Liver (tissue), 9 donors: ENCODE data around the gene TNS1. TPM values are rescaled to one million over a fixed set of nuclear protein-coding genes. Genes with fewer than 3 reads are reported as not detected.
A peak's percentile ranks its signal among the peaks of the same experiment; 100 is the strongest.

Experiments used
- DNase-seq: peaks from one replicate; pipeline ENCODE4 v3.0.0-alpha.2; 2017; ENCODE audit warnings: low spot score
- H3K27ac ChIP-seq, 2 donors: one replicate each; pipeline ENCODE4 v1.7.0; 2013; ENCODE audit warnings: inconsistent platforms in 2 of 2, low read length in 2 of 2, control low read depth in 1 of 2, low read depth in 1 of 2, mild to moderate bottlenecking in 1 of 2
- H3K27me3 ChIP-seq, 4 donors: one replicate each; pipeline versions ENCODE4 v1.6.1 to v1.7.0; 2013; ENCODE audit warnings: low read length in 3 of 4, inconsistent platforms in 1 of 4, mild to moderate bottlenecking in 1 of 4, moderate library complexity in 1 of 4; ENCODE audit not compliant: control insufficient read depth in 4 of 4, insufficient read depth in 4 of 4
- H3K36me3 ChIP-seq, 4 donors: one replicate each; pipeline versions ENCODE4 v1.6.1 to v1.7.0; 2013; ENCODE audit warnings: low read length in 3 of 4, mild to moderate bottlenecking in 3 of 4, low read depth in 1 of 4, moderate library complexity in 1 of 4; ENCODE audit not compliant: control insufficient read depth in 4 of 4, insufficient read depth in 3 of 4
- H3K4me1 ChIP-seq, 4 donors: one replicate each; pipeline versions ENCODE4 v1.6.1 to v1.7.0; 2013; ENCODE audit warnings: low read length in 3 of 4, mild to moderate bottlenecking in 3 of 4, moderate library complexity in 1 of 4; ENCODE audit not compliant: control insufficient read depth in 4 of 4, insufficient read depth in 4 of 4
- H3K4me3 ChIP-seq, 3 donors: one replicate each; pipeline versions ENCODE4 v1.6.1 to v1.7.0; 2013; ENCODE audit warnings: low read length in 3 of 3, control low read depth in 1 of 3, low read depth in 1 of 3, mild to moderate bottlenecking in 1 of 3
- H3K9ac ChIP-seq, 2 donors: one replicate each; pipeline ENCODE4 v1.7.0; 2013; ENCODE audit warnings: low read length in 2 of 2, mild to moderate bottlenecking in 2 of 2, moderate library complexity in 2 of 2, control low read depth in 1 of 2, low read depth in 1 of 2
- H3K9me3 ChIP-seq, 4 donors: one replicate each; pipeline versions ENCODE4 v1.6.1 to v1.7.0; 2013; ENCODE audit warnings: low read length in 3 of 4; ENCODE audit not compliant: control insufficient read depth in 4 of 4
- ATF3 ChIP-seq: IDR thresholded peaks from 2 replicates; pipeline ENCODE4 v1.6.1; 2016; ENCODE audit warnings: antibody characterized with exemption
- EGR1 ChIP-seq, 2 donors: IDR thresholded peaks; 2 replicates each; pipeline ENCODE4 v1.6.1; 2016 to 2018; ENCODE audit warnings: antibody characterized with exemption in 2 of 2, low read depth in 2 of 2
- FOXA1 ChIP-seq: IDR thresholded peaks from 2 replicates; pipeline ENCODE4 v1.6.1; 2016; ENCODE audit warnings: antibody characterized with exemption
- FOXA2 ChIP-seq: IDR thresholded peaks from 2 replicates; pipeline ENCODE4 v1.6.1; 2016; ENCODE audit warnings: antibody characterized with exemption
- GABPA ChIP-seq, 2 donors: IDR thresholded peaks in 1 of 2; conservative IDR thresholded peaks in 1 of 2; 2 replicates each; pipeline ENCODE4 v1.6.1; 2016; ENCODE audit warnings: antibody characterized with exemption in 2 of 2, mild to moderate bottlenecking in 1 of 2, moderate library complexity in 1 of 2
- HNF4A ChIP-seq, 2 donors: conservative IDR thresholded peaks; 2 replicates each; pipeline ENCODE4 v1.6.1; 2016; ENCODE audit warnings: antibody characterized with exemption in 2 of 2, mild to moderate bottlenecking in 2 of 2
- HNF4G ChIP-seq: IDR thresholded peaks from 2 replicates; pipeline ENCODE4 v1.6.1; 2016; ENCODE audit warnings: antibody characterized with exemption
- MAX ChIP-seq: IDR thresholded peaks from 2 replicates; pipeline ENCODE4 v1.6.1; 2016; ENCODE audit warnings: antibody characterized with exemption
- NR2F2 ChIP-seq: IDR thresholded peaks from 2 replicates; pipeline ENCODE4 v1.6.1; 2016; ENCODE audit warnings: antibody characterized with exemption
- RAD21 ChIP-seq, 2 donors: IDR thresholded peaks; 2 replicates each; pipeline ENCODE4 v1.6.1; 2016; ENCODE audit warnings: antibody characterized with exemption in 2 of 2, mild to moderate bottlenecking in 2 of 2
- RXRA ChIP-seq, 2 donors: IDR thresholded peaks; 2 replicates each; pipeline ENCODE4 v1.6.1; 2017 to 2018; ENCODE audit warnings: antibody characterized with exemption in 2 of 2, mild to moderate bottlenecking in 1 of 2
- SP1 ChIP-seq: IDR thresholded peaks from 2 replicates; pipeline ENCODE4 v1.6.1; 2018; ENCODE audit warnings: antibody characterized with exemption, mild to moderate bottlenecking
- TAF1 ChIP-seq: conservative IDR thresholded peaks from 2 replicates; pipeline ENCODE4 v1.6.1; 2016; ENCODE audit warnings: antibody characterized with exemption, mild to moderate bottlenecking
- YY1 ChIP-seq: IDR thresholded peaks from 2 replicates; pipeline ENCODE4 v1.6.1; 2016; ENCODE audit warnings: antibody characterized with exemption, mild to moderate bottlenecking
- whole genome bisulfite sequencing: extraction: QIAGEN DNeasy Blood & Tissue Kit; methylation state at CpG from one replicate; pipeline ENCODE4 v1.1.7; 2013; 5-methylcytosine and 5-hydroxymethylcytosine counted together
- polyA plus RNA-seq, 2 donors: library from polyadenylated mRNA; stranded (reverse) in 1 of 2; unstranded in 1 of 2; fragments of 200-250 nt in 1 of 2; fragments of >200 nt in 1 of 2; fragmentation: Nextera tagmentation in 1 of 2; extraction: Ambion mirVana in 1 of 2; gene quantifications; one replicate each; pipeline versions ENCODE4 v1.2.1 to v1.2.3, GENCODE V29; 2013 to 2015
- total RNA-seq, 2 donors: library from RNA; depleted of rRNA; stranded (reverse); fragments of >200 nt; gene quantifications; one replicate each; pipeline ENCODE4 v1.2.3, GENCODE V29; 2014
- TF ChIP-seq, protein P1 (sequence below): IDR thresholded peaks from 2 replicates; pipeline ENCODE4 v1.6.1; 2016; ENCODE audit warnings: antibody characterized with exemption, mild to moderate bottlenecking
- TF ChIP-seq, protein P2 (sequence below): fragments of 150-350 bp; IDR thresholded peaks from 2 replicates; pipeline ENCODE4 v1.5.1; 2017; ENCODE audit warnings: improper control_type of control experiment, low read depth, low read length; ENCODE audit not compliant: missing input control
- donor health status: healthy.
- donor health status: healthy.
- donor health status: healthy.
- donor health status: healthy.
- donor health status: healthy.

Gene TNS1
- total and polyA plus RNA-seq, 4 donors = 16.3 to 128 (median 57.3) TPM

- Histone ChIP-seq H3K27me3 (no peaks in the 10 kb centered on the region), H3K36me3 (no peaks in the 10 kb centered on the region), H3K4me3 (no peak overlapping the region), H3K9ac (no peak overlapping the region), H3K4me1 (peaks cover 0 to 15% (median 8%) of the 10 kb centered on the region in 4 donors), H3K9me3 (no peaks in the 10 kb centered on the region), H3K27ac (peak overlapping the region; percentile 43 to 45)
- peak; percentile 88 for DNase-seq
- 4% methylated on average over 13 of the region's 13 CpGs for WGBS
- TF ChIP-seq HNF4A (conservative IDR thresholded peaks at IDR 0.05) = peak in 1 of 2 donors; percentile 25
- TF ChIP-seq GABPA (IDR thresholded peaks at IDR 0.05 in 1 of 2, conservative IDR thresholded peaks at IDR 0.05 in 1 of 2) = no peak
- peak; percentile 74 to 78 for TF ChIP-seq RXRA (IDR thresholded peaks at IDR 0.05)
- TF ChIP-seq SP1 = peak; percentile 62
- TF ChIP-seq YY1 = no peak
- no peak for TF ChIP-seq EGR1 (IDR thresholded peaks at IDR 0.05; ENCODE audit: low read depth in 2 of 2)
- TF ChIP-seq MAX = no peak
- TF ChIP-seq FOXA1 = no peak
- no peak for TF ChIP-seq ATF3
- TF ChIP-seq, protein P1, sequence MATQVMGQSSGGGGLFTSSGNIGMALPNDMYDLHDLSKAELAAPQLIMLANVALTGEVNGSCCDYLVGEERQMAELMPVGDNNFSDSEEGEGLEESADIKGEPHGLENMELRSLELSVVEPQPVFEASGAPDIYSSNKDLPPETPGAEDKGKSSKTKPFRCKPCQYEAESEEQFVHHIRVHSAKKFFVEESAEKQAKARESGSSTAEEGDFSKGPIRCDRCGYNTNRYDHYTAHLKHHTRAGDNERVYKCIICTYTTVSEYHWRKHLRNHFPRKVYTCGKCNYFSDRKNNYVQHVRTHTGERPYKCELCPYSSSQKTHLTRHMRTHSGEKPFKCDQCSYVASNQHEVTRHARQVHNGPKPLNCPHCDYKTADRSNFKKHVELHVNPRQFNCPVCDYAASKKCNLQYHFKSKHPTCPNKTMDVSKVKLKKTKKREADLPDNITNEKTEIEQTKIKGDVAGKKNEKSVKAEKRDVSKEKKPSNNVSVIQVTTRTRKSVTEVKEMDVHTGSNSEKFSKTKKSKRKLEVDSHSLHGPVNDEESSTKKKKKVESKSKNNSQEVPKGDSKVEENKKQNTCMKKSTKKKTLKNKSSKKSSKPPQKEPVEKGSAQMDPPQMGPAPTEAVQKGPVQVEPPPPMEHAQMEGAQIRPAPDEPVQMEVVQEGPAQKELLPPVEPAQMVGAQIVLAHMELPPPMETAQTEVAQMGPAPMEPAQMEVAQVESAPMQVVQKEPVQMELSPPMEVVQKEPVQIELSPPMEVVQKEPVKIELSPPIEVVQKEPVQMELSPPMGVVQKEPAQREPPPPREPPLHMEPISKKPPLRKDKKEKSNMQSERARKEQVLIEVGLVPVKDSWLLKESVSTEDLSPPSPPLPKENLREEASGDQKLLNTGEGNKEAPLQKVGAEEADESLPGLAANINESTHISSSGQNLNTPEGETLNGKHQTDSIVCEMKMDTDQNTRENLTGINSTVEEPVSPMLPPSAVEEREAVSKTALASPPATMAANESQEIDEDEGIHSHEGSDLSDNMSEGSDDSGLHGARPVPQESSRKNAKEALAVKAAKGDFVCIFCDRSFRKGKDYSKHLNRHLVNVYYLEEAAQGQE = no peak
- TF ChIP-seq NR2F2 = peak; percentile 92
- TF ChIP-seq, protein P2, sequence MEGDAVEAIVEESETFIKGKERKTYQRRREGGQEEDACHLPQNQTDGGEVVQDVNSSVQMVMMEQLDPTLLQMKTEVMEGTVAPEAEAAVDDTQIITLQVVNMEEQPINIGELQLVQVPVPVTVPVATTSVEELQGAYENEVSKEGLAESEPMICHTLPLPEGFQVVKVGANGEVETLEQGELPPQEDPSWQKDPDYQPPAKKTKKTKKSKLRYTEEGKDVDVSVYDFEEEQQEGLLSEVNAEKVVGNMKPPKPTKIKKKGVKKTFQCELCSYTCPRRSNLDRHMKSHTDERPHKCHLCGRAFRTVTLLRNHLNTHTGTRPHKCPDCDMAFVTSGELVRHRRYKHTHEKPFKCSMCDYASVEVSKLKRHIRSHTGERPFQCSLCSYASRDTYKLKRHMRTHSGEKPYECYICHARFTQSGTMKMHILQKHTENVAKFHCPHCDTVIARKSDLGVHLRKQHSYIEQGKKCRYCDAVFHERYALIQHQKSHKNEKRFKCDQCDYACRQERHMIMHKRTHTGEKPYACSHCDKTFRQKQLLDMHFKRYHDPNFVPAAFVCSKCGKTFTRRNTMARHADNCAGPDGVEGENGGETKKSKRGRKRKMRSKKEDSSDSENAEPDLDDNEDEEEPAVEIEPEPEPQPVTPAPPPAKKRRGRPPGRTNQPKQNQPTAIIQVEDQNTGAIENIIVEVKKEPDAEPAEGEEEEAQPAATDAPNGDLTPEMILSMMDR = peak; percentile 89
- peak; percentile 92 to 93 for TF ChIP-seq RAD21 (IDR thresholded peaks at IDR 0.05)
- TF ChIP-seq HNF4G = no peak
- TF ChIP-seq TAF1 = no peak
- no peak for TF ChIP-seq FOXA2
These were observed 14.6 kb downstream of the TNS1 start for GRCh38 chr2:217988014-217988839.

DNA sequence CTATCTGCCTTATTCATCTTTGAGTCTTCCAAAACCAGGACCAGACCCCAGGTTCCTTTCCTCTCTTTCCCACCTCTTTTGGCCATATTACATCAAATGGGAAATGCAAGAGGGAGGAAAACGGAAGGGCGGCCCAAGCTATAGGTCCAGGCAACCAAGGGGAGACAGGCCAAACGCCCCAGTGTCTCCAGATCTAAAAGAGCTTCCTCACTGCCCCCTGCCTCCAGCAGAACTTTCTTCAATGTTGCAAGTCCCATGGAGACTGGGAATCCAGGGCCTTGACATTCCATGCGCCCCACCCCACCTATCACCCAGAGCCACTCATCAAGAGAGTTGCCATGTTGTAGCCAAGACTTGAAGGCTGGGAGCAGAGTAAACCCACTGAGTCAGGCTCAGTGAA is 15.4 kb downstream of the TNS1 start:
- Histone ChIP-seq H3K27me3 (no peaks in the 10 kb centered on the region), H3K27ac (peak overlapping the region in 1 of 2 donors; percentile 0), H3K9me3 (no peaks in the 10 kb centered on the region), H3K4me3 (no peak overlapping the region), H3K4me1 (peaks cover 0 to 15% (median 8%) of the 10 kb centered on the region in 4 donors), H3K36me3 (no peaks in the 10 kb centered on the region), H3K9ac (no peak overlapping the region)
- TF ChIP-seq EGR1 (IDR thresholded peaks at IDR 0.05; ENCODE audit: low read depth in 2 of 2) (no peak), RAD21 (IDR thresholded peaks at IDR 0.05) (no peak), SP1 (no peak), TAF1 (no peak)
- TF ChIP-seq, protein P1 = no peak
- WGBS = 97% methylated on average over 4 of the region's 4 CpGs
- DNase-seq = no peak
